HG03442 (cell line): ENCODE data around the gene OSGEPL1.
"Not testable (repeated sequence)": the region's sequence is repeated elsewhere in the genome, so short reads cannot be mapped to it uniquely, and the experiment has no call there.

ENCODE experiments used
- ATAC-seq: cut with Tn5 transposase; IDR thresholded peaks from one replicate; pipeline ENCODE4 v1.9.1; 2021; ENCODE audit warnings: mild to moderate bottlenecking, moderate library complexity; ENCODE audit not compliant: unreplicated experiment

Gene OSGEPL1

DNA sequence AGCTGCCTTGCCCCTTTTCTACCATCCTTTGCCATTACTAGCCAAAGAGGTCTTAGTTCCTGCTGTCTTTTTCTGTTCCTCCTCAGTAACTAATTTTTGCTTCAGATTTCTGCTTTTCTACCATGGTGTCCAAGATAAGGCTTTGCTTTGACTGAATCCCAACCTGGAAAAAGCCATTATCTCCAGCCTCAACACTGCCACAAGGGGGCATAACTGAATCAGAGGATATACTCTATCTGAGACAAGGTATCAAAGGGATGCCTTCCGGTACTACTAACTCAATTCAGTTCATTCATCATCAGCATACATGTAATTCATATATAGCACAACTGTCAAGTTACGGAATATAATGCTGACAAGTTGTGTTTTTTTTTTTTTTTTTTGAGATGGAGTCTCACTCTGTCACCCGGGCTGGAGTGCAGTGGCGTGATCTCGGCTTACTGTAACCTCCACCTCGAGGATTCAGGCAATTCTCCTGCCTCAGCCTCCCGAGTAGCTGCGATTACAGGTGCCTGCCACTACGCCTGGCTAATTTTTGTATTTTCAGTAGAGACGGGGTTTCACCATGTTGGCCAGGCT is 11.4 kb downstream of the OSGEPL1 start:
- ATAC-seq: peak; percentile 50

DNA sequence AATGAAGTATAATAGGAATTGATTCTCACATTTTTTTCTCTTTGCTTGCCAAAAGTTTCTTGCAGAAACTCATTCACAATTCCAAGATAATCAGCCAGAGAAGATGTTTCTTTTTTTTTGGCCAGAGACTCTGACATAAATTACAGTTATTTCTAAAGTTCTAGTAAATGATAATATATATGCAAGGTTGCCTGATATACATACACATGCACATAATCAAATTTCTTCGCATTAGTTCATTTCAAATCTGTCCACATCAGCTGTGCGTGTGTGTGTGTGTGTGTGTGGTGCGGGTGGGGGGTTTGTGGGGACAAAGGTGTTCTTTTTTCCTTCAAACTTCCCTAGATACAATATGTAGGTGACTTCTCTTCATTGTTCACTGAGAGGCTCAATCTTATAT is 33.2 kb downstream of the OSGEPL1 start:
- ATAC-seq: no peak

DNA sequence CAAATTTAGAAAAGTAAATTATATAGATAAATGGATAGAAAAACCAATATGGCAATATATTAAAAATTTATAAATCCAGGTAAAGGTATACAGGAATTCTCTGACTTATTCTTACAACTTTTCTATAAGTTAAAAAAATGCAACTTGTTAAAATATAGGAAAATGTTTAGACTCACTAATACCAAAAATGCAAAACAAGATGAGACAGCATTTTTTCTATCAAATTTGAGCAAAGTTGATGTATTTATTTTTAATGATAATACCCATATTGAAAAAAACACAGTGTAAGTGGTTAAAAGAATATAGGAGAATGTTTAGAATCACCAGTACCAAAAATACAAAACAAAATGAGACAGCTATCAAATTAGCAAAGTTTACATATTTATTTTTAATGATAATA is 35.7 kb downstream of the OSGEPL1 start:
- no peak for ATAC-seq

DNA sequence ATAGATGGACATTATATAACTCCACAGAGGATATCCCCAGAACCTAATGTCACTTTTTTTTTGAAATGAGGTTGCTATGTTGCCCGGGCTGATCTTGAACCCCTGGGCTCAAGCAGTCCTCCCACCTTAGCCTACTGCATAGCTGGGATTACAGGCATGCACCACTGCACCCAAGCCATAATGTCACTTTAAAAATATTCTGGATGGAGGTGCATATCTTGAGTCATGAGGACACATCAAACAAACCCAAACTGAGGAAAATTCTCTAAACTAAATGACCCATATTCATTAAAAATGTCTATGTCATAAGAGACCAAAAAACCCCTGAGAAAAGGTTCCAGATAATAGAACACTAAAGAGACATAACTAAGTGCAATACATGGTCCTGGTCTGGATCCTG is 36.3 kb downstream of the OSGEPL1 start:
- no peak for ATAC-seq

DNA sequence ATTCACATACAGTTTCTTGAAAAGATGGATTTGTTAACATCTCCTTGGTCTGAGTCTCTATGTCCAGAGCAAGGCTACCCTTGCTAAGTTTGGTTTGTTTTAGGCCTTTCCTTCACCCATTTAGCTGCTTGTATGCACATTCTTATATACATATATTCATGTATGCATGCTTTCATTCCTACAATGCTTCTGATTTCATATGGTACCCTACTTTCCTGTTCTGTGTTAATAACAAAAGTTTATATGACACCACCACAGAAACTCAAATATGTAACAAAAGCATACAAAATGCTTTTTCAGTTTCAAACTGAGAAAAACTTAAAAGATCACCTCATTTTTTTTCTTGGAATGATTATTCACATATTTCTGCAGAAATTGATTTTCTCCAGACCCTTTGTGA is 39.4 kb downstream of the OSGEPL1 start:
- no peak for ATAC-seq

DNA sequence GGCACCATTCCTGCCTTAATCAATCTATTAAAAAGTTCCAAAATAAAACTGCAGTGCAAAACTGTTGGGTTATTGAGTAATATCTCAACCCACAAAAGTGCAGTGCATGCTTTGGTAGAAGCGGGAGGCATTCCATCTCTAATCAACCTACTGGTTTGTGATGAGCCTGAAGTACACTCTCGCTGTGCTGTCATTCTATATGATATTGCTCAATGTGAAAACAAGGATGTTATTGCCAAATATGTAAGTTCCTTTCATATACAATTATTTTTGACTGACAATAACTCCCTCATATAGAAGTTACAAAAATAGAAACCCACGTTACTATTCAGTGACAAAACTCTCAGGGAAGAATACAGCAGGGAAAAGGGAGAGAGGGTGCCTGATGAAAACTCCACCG is 43.0 kb downstream of the OSGEPL1 start:
- no peak for ATAC-seq

DNA sequence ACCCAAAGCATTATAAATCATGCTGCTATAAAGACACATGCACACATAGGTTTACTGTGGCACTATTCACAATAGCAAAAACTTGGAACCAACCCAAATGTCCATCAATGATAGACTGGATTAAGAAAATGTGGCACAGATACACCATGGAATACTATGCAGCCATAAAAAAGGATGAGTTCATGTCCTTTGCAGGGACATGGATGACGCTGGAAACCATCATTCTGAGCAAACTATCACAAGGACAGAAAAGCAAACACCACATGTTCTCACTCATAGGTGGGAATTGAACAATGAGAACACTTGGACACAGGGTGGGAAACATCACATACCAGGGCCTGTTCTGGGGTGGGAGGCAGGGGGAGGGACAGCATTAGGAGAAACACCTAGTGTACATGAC is 45.0 kb downstream of the OSGEPL1 start:
- not testable (repeated sequence) for ATAC-seq

DNA sequence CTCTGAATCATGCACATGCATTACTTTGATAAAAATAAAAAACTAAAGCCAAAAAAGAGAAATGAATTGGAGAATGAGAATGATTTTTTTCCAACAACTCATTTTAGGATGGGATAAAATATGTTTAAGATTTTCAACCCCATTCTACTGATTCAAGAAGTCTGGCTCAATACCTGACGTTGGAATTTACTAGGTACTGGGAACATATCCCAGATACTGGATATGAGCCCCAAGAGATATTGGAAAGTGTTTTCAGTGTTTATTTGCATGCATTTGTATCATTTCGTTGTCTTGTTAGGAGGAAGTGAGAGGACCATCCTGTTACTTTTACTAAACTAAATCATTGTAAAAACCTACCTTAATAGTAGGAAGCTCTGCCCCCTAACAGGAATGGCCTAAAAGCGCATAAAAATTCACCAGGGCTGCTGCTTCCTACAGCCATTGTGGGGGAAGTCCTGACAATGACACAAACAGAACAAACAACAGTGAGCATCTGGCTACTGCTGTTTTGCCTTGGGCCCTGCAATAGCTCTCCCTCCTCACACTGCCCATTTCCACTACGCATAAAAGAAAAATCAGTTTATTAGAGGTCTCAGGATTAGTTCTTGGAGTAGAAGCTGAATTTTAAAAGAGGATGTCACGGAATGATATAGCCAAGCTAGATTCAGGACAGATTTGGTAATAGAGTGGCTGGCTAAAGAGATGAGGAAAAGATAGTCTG is 52.9 kb downstream of the OSGEPL1 start:
- no peak for ATAC-seq

DNA sequence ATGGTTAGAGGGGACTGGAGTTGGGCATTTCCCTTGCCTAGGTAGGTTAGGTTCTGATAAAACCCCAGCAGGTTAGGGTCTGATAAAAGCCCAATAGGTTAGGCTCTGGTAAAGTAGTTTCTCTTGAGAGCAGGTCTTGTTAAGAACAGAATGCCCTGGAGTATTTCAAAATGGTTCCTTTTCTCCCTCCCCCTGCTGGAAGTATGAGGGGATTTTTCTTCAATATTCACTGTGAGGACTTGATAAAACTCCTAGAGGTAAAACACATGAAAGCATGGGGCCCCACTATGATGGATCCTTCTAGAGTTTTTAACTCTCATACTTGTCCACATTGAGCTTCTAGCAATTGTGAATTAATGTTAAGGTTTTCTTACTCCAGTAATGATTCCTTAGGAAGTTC is 60.5 kb downstream of the OSGEPL1 start:
- no peak for ATAC-seq

DNA sequence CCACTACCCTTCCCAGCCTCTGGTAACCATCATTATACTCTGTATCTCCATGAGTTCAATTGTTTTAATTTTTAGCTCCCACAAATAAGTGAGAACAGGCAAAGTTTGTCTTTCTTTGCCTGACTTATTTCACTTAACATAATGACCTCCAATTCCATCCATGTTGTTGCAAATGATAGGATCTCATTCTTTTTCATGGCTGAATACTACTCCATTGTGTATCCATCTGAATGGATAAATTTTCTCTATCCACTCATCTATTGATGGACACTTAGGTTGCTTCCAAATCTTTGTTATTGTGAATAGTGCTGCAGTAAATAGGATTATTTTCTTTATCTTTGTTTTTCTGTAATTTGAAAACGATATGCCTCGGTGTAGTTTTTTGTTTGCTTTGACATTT is 61.9 kb downstream of the OSGEPL1 start:
- no peak for ATAC-seq

DNA sequence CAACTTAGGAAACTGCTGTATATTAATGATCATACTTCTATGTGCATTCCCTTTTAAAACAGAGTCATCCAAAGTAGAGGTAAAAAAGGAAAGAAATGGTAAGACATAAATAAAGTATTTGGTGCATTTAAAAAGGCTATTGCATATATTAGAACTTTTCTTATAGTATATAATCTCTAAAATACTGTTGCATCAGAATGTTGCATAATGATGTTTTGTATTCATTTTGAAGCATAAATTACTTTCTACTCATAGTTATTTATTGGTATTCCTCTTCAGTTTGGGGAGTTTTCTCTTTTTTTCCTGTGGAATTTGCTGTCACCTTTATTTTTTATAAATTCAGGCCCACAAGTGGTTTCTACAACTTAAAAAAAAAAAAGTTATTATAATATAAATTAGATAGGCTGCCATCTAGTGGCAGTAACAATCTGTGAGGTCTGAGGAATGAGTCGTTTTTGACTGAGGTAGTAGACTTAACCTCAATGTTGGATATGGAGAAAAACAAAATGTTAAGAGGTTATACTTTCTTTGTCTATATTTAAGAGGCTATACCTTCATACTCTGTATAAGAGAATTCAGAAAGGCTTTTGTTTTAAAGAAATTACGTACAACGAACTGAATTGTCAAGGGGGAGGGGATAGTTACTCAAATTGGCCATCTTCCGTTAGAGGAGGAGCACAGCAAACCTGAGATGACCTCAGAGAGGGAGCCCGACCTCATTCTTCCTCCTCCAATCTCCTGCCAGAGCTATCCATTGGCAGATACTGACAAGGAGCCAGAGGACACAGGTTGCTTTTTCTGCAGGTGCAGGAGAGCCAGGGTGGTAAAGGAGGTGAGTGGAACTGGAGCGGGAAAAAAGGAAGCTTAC is 64.3 kb downstream of the OSGEPL1 start:
- peak; percentile 76 for ATAC-seq
